ENCODE measurements around the gene PITX1. TPM values are rescaled to one million over a fixed set of nuclear protein-coding genes. Genes with fewer than 3 reads are reported as not detected.

Gene PITX1
- total RNA-seq, result not detected in 2 replicates

GRCh38 chr5:135033901-135034235 lies at the start of gene PITX1:
Gene PITX1, minus strand, starts transcription at chr5:135034228. Its CDS starts 347 bp downstream, at chr5:135033881.

Other genes with a start within 250 kb of the PITX1 start
- gene C5orf24, start 188.3 kb downstream of the PITX1 start, total RNA-seq, result 31.4 and 35.5 TPM in 2 replicates
- gene TXNDC15, start 159.9 kb downstream of the PITX1 start, total RNA-seq, result 125 and 140 TPM in 2 replicates
- gene PCBD2, start 129.1 kb downstream of the PITX1 start, total RNA-seq, result 3.5 and 3.7 TPM in 2 replicates
- 0.54 TPM in 1 of 2 replicates, not detected in the other for gene CATSPER3, start 66.3 kb downstream of the PITX1 start, total RNA-seq

Data from placental epithelial cell (primary cell).